Measurements from ENCODE around the gene CD37.

Gene CD37

GRCh38 chr19:49338691-49339300 is 3.6 kb downstream of the CD37 start:
- Mint-ChIP-seq H3K4me1 (peaks cover 20% of the 10 kb centered on the region), H3K9me3 (no peaks in the 10 kb centered on the region), H3K27ac (peak overlapping the region; percentile 50 to 95 (median 58)), H3K36me3 (ENCODE audit: low read depth) (peaks cover 36% of the 10 kb centered on the region), H3K4me3 (peak overlapping the region; percentile 78 to 81 (median 79)), H3K27me3 (ENCODE audit: low read depth) (peaks cover 12% of the 10 kb centered on the region)
- TF ChIP-seq CTCF (IDR thresholded peaks at IDR 0.05; ENCODE audit: unreplicated experiment in 3 of 3), result no peak

GRCh38 chr19:49339301-49340068 is 4.3 kb downstream of the CD37 start:
- no peaks in the 10 kb centered on the region for H3K9me3 Mint-ChIP-seq
- H3K4me3 Mint-ChIP-seq, result peak overlapping the region; percentile 78 to 81 (median 79)
- H3K27ac Mint-ChIP-seq, result peak overlapping the region; percentile 50 to 95 (median 58)
- no peak for TF ChIP-seq CTCF (IDR thresholded peaks at IDR 0.05; ENCODE audit: unreplicated experiment in 3 of 3)
- H3K27me3 Mint-ChIP-seq (ENCODE audit: low read depth), result peaks cover 12% of the 10 kb centered on the region
- peaks cover 20% of the 10 kb centered on the region for H3K4me1 Mint-ChIP-seq
- peaks cover 43% of the 10 kb centered on the region for H3K36me3 Mint-ChIP-seq (ENCODE audit: low read depth)

GRCh38 chr19:49340069-49340864 is 5.1 kb downstream of the CD37 start:
- Mint-ChIP-seq H3K27me3 (ENCODE audit: low read depth) (peaks cover 12% of the 10 kb centered on the region), H3K27ac (peak overlapping the region in 2 of 3 experiments; percentile 66 to 90), H3K36me3 (ENCODE audit: low read depth) (peaks cover 50% of the 10 kb centered on the region), H3K4me1 (peaks cover 25% of the 10 kb centered on the region), H3K9me3 (no peaks in the 10 kb centered on the region), H3K4me3 (peak overlapping the region; percentile 6 to 73 (median 66))
- no peak for TF ChIP-seq CTCF (IDR thresholded peaks at IDR 0.05; ENCODE audit: unreplicated experiment in 3 of 3)

- peaks cover 9% of the 10 kb centered on the region for H3K27me3 Mint-ChIP-seq (ENCODE audit: low read depth)
- peak overlapping the region in 1 of 3 experiments; percentile 90 for H3K27ac Mint-ChIP-seq
- peaks cover 25% of the 10 kb centered on the region for H3K4me1 Mint-ChIP-seq
- TF ChIP-seq CTCF (IDR thresholded peaks at IDR 0.05; ENCODE audit: unreplicated experiment in 3 of 3), result no peak
- H3K4me3 Mint-ChIP-seq, result no peak overlapping the region
- peaks cover 59% of the 10 kb centered on the region for H3K36me3 Mint-ChIP-seq (ENCODE audit: low read depth)
- no peaks in the 10 kb centered on the region for H3K9me3 Mint-ChIP-seq
Observed at GRCh38 chr19:49340865-49341718, 5.9 kb downstream of the CD37 start.

GRCh38 chr19:49342291-49342721 is 7.1 kb downstream of the CD37 start:
- Mint-ChIP-seq H3K9me3 (no peaks in the 10 kb centered on the region), H3K36me3 (ENCODE audit: low read depth) (peaks cover 71% of the 10 kb centered on the region), H3K4me1 (peaks cover 25% of the 10 kb centered on the region), H3K4me3 (no peak overlapping the region), H3K27ac (no peak overlapping the region), H3K27me3 (ENCODE audit: low read depth) (peaks cover 9% of the 10 kb centered on the region)
- TF ChIP-seq CTCF (IDR thresholded peaks at IDR 0.05; ENCODE audit: unreplicated experiment in 3 of 3), result no peak

Measured in nephron (organoid).